ENCODE data around the gene MAD1L1.

GRCh38 chr7:2036786-2037185, 196.0 kb downstream of the MAD1L1 start:
- no peak for TF ChIP-seq GATA2 (IDR thresholded peaks at IDR 0.05; ENCODE audit: low read depth, low read length)
- no peak for TF ChIP-seq GATA3 (IDR thresholded peaks at IDR 0.05; ENCODE audit: low read depth, low read length)
